BE2C (cell line): ENCODE results near the gene SLC2A13.

Experiments
- DNase-seq: peaks from one replicate; pipeline ENCODE4 v3.0.0-alpha.2; 2020
- H3K27me3 ChIP-seq: fragments of 250-450 bp; sonication (Bioruptor Pico); 2 replicates; pipeline ENCODE4 v1.5.1; 2020; ENCODE audit warnings: mild to moderate bottlenecking
- H3K36me3 ChIP-seq: fragments of 250-450 bp; sonication (Bioruptor Pico); 2 replicates; pipeline ENCODE4 v1.5.1; 2020; ENCODE audit warnings: mild to moderate bottlenecking
- H3K4me1 ChIP-seq: fragments of 250-450 bp; sonication (Bioruptor Pico); 2 replicates; pipeline ENCODE4 v1.5.1; 2020
- H3K4me3 ChIP-seq: 2 replicates; pipeline ENCODE4 v1.5.1; 2011; ENCODE audit warnings: low read depth, low read length
- H3K9me3 ChIP-seq: fragments of 250-450 bp; sonication (Bioruptor Pico); 2 replicates; pipeline ENCODE4 v1.5.1; 2020
- TF ChIP-seq, protein P1 (sequence below): IDR thresholded peaks from 2 replicates; pipeline ENCODE4 v1.5.1; 2012; ENCODE audit warnings: mild to moderate bottlenecking, low read depth, low read length

Gene SLC2A13

DNA sequence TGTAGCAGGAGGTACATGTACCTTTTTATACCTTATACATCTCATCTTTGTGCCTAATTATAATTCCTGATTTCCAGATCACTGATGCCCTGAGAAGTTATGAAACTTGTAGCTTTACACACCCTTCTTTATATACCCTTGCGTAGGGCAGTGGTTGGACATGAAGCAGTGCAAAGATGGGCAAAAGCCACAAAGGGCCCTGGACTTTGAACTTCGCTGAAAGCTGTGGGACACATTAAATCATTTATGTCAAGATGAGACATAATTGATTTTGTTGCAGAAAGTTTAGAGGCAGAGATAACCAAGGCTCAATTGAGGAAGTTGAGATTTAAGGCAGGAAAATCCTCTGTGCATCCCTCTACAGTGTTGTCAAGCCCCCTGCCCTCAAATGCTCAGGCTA, 170.0 kb downstream of the SLC2A13 start:
- H3K4me3 ChIP-seq = no peak overlapping the region
- H3K9me3 ChIP-seq = no peaks in the 10 kb centered on the region
- no peak for DNase-seq
- TF ChIP-seq, protein P1, sequence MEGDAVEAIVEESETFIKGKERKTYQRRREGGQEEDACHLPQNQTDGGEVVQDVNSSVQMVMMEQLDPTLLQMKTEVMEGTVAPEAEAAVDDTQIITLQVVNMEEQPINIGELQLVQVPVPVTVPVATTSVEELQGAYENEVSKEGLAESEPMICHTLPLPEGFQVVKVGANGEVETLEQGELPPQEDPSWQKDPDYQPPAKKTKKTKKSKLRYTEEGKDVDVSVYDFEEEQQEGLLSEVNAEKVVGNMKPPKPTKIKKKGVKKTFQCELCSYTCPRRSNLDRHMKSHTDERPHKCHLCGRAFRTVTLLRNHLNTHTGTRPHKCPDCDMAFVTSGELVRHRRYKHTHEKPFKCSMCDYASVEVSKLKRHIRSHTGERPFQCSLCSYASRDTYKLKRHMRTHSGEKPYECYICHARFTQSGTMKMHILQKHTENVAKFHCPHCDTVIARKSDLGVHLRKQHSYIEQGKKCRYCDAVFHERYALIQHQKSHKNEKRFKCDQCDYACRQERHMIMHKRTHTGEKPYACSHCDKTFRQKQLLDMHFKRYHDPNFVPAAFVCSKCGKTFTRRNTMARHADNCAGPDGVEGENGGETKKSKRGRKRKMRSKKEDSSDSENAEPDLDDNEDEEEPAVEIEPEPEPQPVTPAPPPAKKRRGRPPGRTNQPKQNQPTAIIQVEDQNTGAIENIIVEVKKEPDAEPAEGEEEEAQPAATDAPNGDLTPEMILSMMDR = no peak
- H3K27me3 ChIP-seq = no peaks in the 10 kb centered on the region
- no peaks in the 10 kb centered on the region for H3K36me3 ChIP-seq
- H3K4me1 ChIP-seq = no peaks in the 10 kb centered on the region

DNA sequence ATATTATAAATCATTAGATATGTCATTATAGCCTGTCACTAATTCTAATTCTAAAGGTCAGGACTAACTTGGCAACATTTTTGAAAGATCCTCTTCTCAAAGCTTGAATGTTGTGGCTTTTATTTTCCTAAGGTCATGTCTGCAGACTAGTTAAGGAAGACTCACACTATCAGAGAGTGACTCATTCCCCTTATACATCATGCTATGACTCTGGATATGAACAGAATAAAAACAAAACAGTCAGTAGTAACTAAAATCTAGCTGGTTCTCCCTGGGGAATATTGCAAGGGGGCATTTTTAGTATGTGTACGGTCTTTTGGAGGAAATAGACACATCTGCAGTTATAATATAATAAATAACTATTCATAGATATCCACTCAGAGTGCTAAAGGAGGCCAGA, 170.6 kb downstream of the SLC2A13 start:
- no peaks in the 10 kb centered on the region for H3K9me3 ChIP-seq
- H3K4me1 ChIP-seq = no peaks in the 10 kb centered on the region
- no peak overlapping the region for H3K4me3 ChIP-seq
- TF ChIP-seq, protein P1 = no peak
- H3K27me3 ChIP-seq = no peaks in the 10 kb centered on the region
- no peak for DNase-seq
- no peaks in the 10 kb centered on the region for H3K36me3 ChIP-seq

DNA sequence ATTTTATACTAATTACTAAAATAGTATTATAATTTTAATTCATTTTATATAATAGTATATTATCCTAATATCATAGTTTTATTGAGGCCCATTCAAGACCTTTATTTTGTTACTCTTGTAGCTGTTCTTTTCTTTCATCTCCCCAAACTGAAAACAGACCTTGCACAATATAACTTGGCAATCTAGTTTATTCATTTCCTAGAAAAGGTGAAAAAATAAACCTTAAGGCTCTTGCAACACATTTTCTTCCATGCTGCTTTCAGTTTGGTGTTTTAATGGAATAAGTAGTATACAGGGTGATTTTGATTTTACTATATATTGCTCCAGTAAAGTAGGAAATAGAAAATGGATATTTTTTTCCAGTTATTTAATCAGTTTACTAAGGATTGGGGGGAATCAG, 174.0 kb downstream of the SLC2A13 start:
- no peaks in the 10 kb centered on the region for H3K36me3 ChIP-seq
- no peaks in the 10 kb centered on the region for H3K9me3 ChIP-seq
- no peaks in the 10 kb centered on the region for H3K27me3 ChIP-seq
- DNase-seq = no peak
- TF ChIP-seq, protein P1 = no peak
- H3K4me3 ChIP-seq = no peak overlapping the region
- no peaks in the 10 kb centered on the region for H3K4me1 ChIP-seq

DNA sequence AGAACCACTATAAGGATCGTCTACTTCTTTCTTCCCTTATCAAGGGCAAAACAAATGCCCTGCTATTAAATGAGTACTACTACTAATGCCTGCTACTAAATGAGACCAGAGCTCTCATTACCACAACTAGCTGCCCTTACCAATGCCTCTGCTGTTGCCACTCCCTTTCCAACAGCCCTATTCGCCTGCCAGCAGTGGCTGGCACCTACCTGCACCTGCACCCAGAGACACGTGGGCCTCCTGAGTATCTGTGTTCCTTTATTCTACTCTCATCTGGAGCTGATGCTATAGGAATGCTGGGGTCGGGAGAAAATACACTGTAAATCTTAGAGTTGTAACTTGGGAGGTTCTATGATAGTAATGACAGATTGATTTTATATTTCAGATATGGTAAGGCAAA, 174.7 kb downstream of the SLC2A13 start:
- DNase-seq = no peak

DNA sequence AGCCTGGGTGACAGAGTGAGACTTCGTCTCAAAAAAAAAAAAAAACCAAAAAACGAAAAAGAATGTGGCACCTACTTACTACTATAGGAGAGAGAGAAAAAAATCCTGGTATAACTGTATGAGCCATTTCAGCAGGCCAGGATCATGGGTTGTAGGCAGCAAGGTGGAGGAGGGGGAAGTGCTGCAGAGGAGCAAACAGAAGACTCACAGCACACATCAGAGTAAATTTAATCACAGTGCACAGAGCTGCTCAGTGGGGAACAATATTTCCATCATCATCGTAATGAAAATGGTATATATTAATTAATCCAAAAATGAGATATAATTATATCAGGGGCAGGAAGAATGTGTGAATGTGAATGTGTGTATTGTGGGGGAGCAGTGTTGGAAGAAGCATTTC, 175.8 kb downstream of the SLC2A13 start:
- TF ChIP-seq, protein P1 = no peak
- Histone ChIP-seq H3K36me3 (no peaks in the 10 kb centered on the region), H3K27me3 (no peaks in the 10 kb centered on the region), H3K9me3 (no peaks in the 10 kb centered on the region), H3K4me1 (no peaks in the 10 kb centered on the region), H3K4me3 (no peak overlapping the region)
- no peak for DNase-seq

More for the DNA sequence above, 174.7 kb downstream of the SLC2A13 start:
- Histone ChIP-seq H3K4me3 (no peak overlapping the region), H3K4me1 (no peaks in the 10 kb centered on the region), H3K9me3 (no peaks in the 10 kb centered on the region), H3K27me3 (no peaks in the 10 kb centered on the region), H3K36me3 (no peaks in the 10 kb centered on the region)
- TF ChIP-seq, protein P1 = no peak

DNA sequence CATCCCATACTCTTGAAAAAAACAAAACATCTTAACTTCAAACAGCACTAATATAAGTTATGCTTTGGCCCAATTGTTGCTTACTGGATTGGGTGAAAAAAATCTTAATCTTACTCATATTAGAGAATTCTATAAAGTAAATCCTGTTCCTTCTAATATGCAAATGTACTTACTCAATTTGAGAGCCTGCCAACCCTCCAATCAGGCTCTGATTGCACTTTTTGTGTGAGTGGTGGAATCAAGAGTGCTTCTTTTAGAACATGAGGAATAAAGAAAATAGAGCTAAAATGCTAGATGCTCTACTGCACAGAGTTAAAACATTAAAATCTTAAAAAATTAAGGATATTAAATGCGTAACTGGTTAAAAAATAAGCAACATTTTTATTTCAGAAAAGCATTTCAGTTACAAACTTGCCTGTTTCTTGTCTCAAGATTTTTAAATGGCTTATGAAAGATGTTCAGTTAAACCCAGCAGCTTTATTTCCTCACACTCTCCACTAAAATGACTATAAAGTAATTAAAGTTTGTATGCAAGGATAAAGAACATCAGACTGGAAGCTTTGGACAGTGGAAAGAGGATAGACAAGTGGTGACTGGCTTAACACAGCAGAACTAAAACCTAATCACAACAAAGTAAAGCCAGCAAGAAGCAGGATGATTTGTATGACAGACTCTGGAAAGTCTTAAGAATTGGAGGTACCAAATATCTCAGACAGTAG, 177.5 kb downstream of the SLC2A13 start:
- H3K9me3 ChIP-seq = no peaks in the 10 kb centered on the region

More for the DNA sequence above, 177.5 kb downstream of the SLC2A13 start:
- Histone ChIP-seq H3K27me3 (no peaks in the 10 kb centered on the region), H3K4me1 (no peaks in the 10 kb centered on the region), H3K4me3 (no peak overlapping the region), H3K36me3 (no peaks in the 10 kb centered on the region)
- TF ChIP-seq, protein P1 = no peak
- DNase-seq = no peak
